PC-9 (cell line): ENCODE data around the gene TSSK1B.

Experiments used
- CTCF ChIP-seq: fragments of 200-600 bp; sonication (generic); conservative IDR thresholded peaks from 2 replicates; pipeline ENCODE4 v1.6.1; 2017; ENCODE audit warnings: mixed run types, antibody characterized with exemption, mild to moderate bottlenecking, moderate library complexity
- EZH2 ChIP-seq: fragments of 200-600 bp; sonication (generic); IDR thresholded peaks from 2 replicates; pipeline ENCODE4 v1.8.0; 2017; ENCODE audit warnings: antibody characterized with exemption, low read depth

GRCh38 chr5:113434889-113435288 lies at the start of gene TSSK1B:
- no peak for TF ChIP-seq CTCF
- TF ChIP-seq EZH2 = no peak
